Measurements from ENCODE around the gene POMZP3.
"Not testable (repeated sequence)": the region's sequence is repeated elsewhere in the genome, so short reads cannot be mapped to it uniquely, and the experiment has no call there.

GRCh38 chr7:76656425-76656824 lies 29.3 kb upstream of the POMZP3 start:
- TF ChIP-seq YY1 (IDR thresholded peaks at IDR 0.05; ENCODE audit: insufficient read depth, insufficient read length); ZNF274 (IDR thresholded peaks at IDR 0.05; ENCODE audit: low read depth, low read length); SUZ12 (IDR thresholded peaks at IDR 0.05; ENCODE audit: extremely low read depth, insufficient read depth, insufficient read length): not testable (repeated sequence)

All from NT2/D1 (cell line).